HEK293 (cell line): ENCODE data around the gene PANK4.
A peak's percentile ranks its signal among the peaks of the same experiment; 100 is the strongest.

ENCODE experiments used
- GLIS1 ChIP-seq: fragments of 450-650 bp; formaldehyde crosslinking; IDR thresholded peaks from 2 replicates; pipeline ENCODE4 v1.5.1; 2016; ENCODE audit warnings: missing biosample characterization, missing genetic modification characterization
- HIC1 ChIP-seq: fragments of 450-650 bp; formaldehyde crosslinking; IDR thresholded peaks from 2 replicates; pipeline ENCODE4 v1.5.1; 2016; ENCODE audit warnings: missing biosample characterization, missing genetic modification characterization
- PRDM1 ChIP-seq: fragments of 450-650 bp; formaldehyde crosslinking; IDR thresholded peaks from 2 replicates; pipeline ENCODE4; 2016; ENCODE audit warnings: missing biosample characterization, missing genetic modification characterization
- PRDM2 ChIP-seq: fragments of 450-650 bp; formaldehyde crosslinking; IDR thresholded peaks from 2 replicates; pipeline ENCODE4 v1.5.1; 2016; ENCODE audit warnings: missing biosample characterization, missing genetic modification characterization, borderline replicate concordance
- REST ChIP-seq: fragments of 450-650 bp; formaldehyde crosslinking; IDR thresholded peaks from 2 replicates; pipeline ENCODE4 v1.5.1; 2016; ENCODE audit warnings: missing biosample characterization, missing genetic modification characterization
- ZBTB11 ChIP-seq: fragments of 450-650 bp; formaldehyde crosslinking; conservative IDR thresholded peaks from 2 replicates; pipeline ENCODE4 v1.5.1; 2016; ENCODE audit warnings: low read depth, missing biosample characterization, missing genetic modification characterization
- ZBTB21 ChIP-seq: fragments of 450-650 bp; formaldehyde crosslinking; IDR thresholded peaks from 2 replicates; pipeline ENCODE4 v1.5.1; 2017; ENCODE audit warnings: missing biosample characterization, missing genetic modification characterization
- ZNF140 ChIP-seq: fragments of 450-650 bp; formaldehyde crosslinking; IDR thresholded peaks from 2 replicates; pipeline ENCODE4 v1.5.1; 2016; ENCODE audit warnings: missing biosample characterization, missing genetic modification characterization
- ZNF19 ChIP-seq: fragments of 450-650 bp; formaldehyde crosslinking; IDR thresholded peaks from 2 replicates; pipeline ENCODE4; 2016; ENCODE audit warnings: missing biosample characterization, missing genetic modification characterization, low read depth
- ZNF518A ChIP-seq: fragments of 450-650 bp; formaldehyde crosslinking; conservative IDR thresholded peaks from 2 replicates; pipeline ENCODE4 v1.5.1; 2016; ENCODE audit warnings: low read depth, missing biosample characterization, missing genetic modification characterization
- ZNF548 ChIP-seq: fragments of 450-650 bp; formaldehyde crosslinking; IDR thresholded peaks from 2 replicates; pipeline ENCODE4 v1.5.1; 2016; ENCODE audit warnings: missing biosample characterization, missing genetic modification characterization
- ZNF555 ChIP-seq: fragments of 450-650 bp; formaldehyde crosslinking; conservative IDR thresholded peaks from 2 replicates; pipeline ENCODE4 v1.5.1; 2017; ENCODE audit warnings: missing biosample characterization, mild to moderate bottlenecking, missing genetic modification characterization, inconsistent platforms
- ZNF558 ChIP-seq: fragments of 450-650 bp; formaldehyde crosslinking; IDR thresholded peaks from 2 replicates; pipeline ENCODE4 v1.5.1; 2016; ENCODE audit warnings: missing biosample characterization, missing genetic modification characterization
- ZNF561 ChIP-seq: fragments of 450-650 bp; IDR thresholded peaks from 2 replicates; pipeline ENCODE4 v1.5.1; 2018; ENCODE audit warnings: missing biosample characterization, missing genetic modification characterization, borderline replicate concordance
- ZNF585B ChIP-seq: fragments of 450-650 bp; formaldehyde crosslinking; IDR thresholded peaks from 2 replicates; pipeline ENCODE4 v1.5.1; 2016; ENCODE audit warnings: missing biosample characterization, missing genetic modification characterization
- ZNF791 ChIP-seq: fragments of 450-650 bp; formaldehyde crosslinking; IDR thresholded peaks from 2 replicates; pipeline ENCODE4 v1.5.1; 2016; ENCODE audit warnings: missing biosample characterization, missing genetic modification characterization
- ZNF837 ChIP-seq: fragments of 450-650 bp; formaldehyde crosslinking; IDR thresholded peaks from 2 replicates; pipeline ENCODE4 v1.5.1; 2016; ENCODE audit warnings: missing biosample characterization, missing genetic modification characterization

PANK4 gene

GRCh38 chr1:2566101-2567045, 40.0 kb upstream of the PANK4 start (continued):
- TF ChIP-seq ZNF518A (tag by site-specific recombination) = peak; percentile 86
- peak; percentile 55; the same call in 1 of the 2 replicates for TF ChIP-seq ZNF558 (tag by site-specific recombination)
- no peak for TF ChIP-seq ZBTB21
- no peak for TF ChIP-seq ZNF837
- TF ChIP-seq PRDM2 (tag by site-specific recombination) = no peak
- TF ChIP-seq REST = peak; percentile 54; the same call in 1 of the 2 replicates
- TF ChIP-seq PRDM1 = no peak
- TF ChIP-seq ZNF791 (tag by site-specific recombination) = peak; percentile 48; the same call in 1 of the 2 replicates
- TF ChIP-seq ZNF561 (tag by site-specific recombination) = no peak
- TF ChIP-seq GLIS1 (tag by site-specific recombination) = peak; percentile 94
- TF ChIP-seq ZNF548 (tag by site-specific recombination) = no peak
- no peak for TF ChIP-seq HIC1
- 0 out of 2 replicates have a peak, but pooled peaks have one; percentile 17 for TF ChIP-seq ZNF19
- TF ChIP-seq ZNF555 (tag by site-specific recombination) = peak; percentile 59
- TF ChIP-seq ZNF585B (tag by site-specific recombination) = no peak
- TF ChIP-seq ZNF140 (tag by site-specific recombination) = peak; percentile 65
- peak; percentile 75 for TF ChIP-seq ZBTB11 (tag by site-specific recombination)
